HepG2 (cell line): ENCODE data around the gene FXYD6. TPM values are rescaled to one million over a fixed set of nuclear protein-coding genes. Genes with fewer than 3 reads are reported as not detected.

ENCODE experiments used
- ATAC-seq: fragments of 200-7000 bp; cut with Tn5 transposase; 3 replicates; pipeline ENCODE4 v1.9.1; 2020; ENCODE audit warnings: mild to moderate bottlenecking, moderate library complexity
- BruUV-seq: library from RNA; stranded (reverse); fragments of 400-500 nt; replicated peaks from 2 replicates; lab custom pipeline; 2021; lab: Mats Ljungman, UMichigan
- CTCF ChIA-PET: fragments of 300-600 bp; formaldehyde crosslinking; extraction: SDS; loops from one replicate; lab custom pipeline; 2021; ENCODE audit warnings: low total read pairs, inconsistent platforms, low intra/inter-chr PET ratio; lab: Yijun Ruan, JAX
- POLR2A ChIA-PET: fragments of 350-600 bp; sonication (Branson Sonifier 250); formaldehyde crosslinking; loops from one replicate; lab custom pipeline; 2020; ENCODE audit warnings: antibody characterized with exemption, inconsistent platforms; lab: Yijun Ruan, JAX
- DNase-seq: peaks from one replicate; pipeline ENCODE4 v3.0.0-alpha.2; 2015; ENCODE audit warnings: low spot score
- FAIRE-seq: peaks from 3 replicates; lab custom pipeline; 2011; peaks lifted over from hg19 to GRCh38; lab: Jason Lieb, UNC
- H2AFZ ChIP-seq: one replicate; pipeline ENCODE4 v1.6.1; 2011; ENCODE audit warnings: low read length, inconsistent platforms
- H3K27ac ChIP-seq: fragments of 300-600 bp; 3 replicates; pipeline ENCODE4 v1.8.0; 2011; ENCODE audit warnings: mixed run types, mild to moderate bottlenecking, mixed read lengths, low read length, inconsistent platforms; ENCODE audit not compliant: insufficient read depth; ENCODE audit errors: extremely low read length
- H3K27me3 ChIP-seq, 2 experiments: fragments of 200-600 bp in 1 of 2; 2 replicates in 1 of 2; 3 replicates in 1 of 2; pipeline versions ENCODE4 v1.6.0 to v1.8.0; 2011; ENCODE audit warnings: low read length in 2 of 2, mild to moderate bottlenecking in 2 of 2, moderate library complexity in 2 of 2, inconsistent platforms in 1 of 2; ENCODE audit not compliant: insufficient read depth in 2 of 2, control insufficient read depth in 1 of 2
- H3K36me3 ChIP-seq, 2 experiments: fragments of 200-600 bp in 1 of 2; replicated peaks in 1 of 2; 2 replicates in 1 of 2; 3 replicates in 1 of 2; pipeline versions ENCODE4 v1.5.1 to v1.8.0; 2011; ENCODE audit warnings: low read length in 2 of 2, inconsistent platforms in 1 of 2; ENCODE audit not compliant: insufficient read depth in 2 of 2, control insufficient read depth in 1 of 2
- H3K4me1 ChIP-seq: 2 replicates; pipeline ENCODE4 v1.5.1; 2012; ENCODE audit warnings: low read length, inconsistent platforms; ENCODE audit not compliant: insufficient read depth
- H3K4me2 ChIP-seq: 2 replicates; pipeline ENCODE4 v1.6.0; 2011; ENCODE audit warnings: low read depth, low read length, inconsistent platforms
- H3K4me3 ChIP-seq, 3 experiments: fragments of 200-600 bp in 1 of 3; sonication (generic), shearing (Covaris generic) in 1 of 3; replicated peaks in 1 of 3; 2 replicates each; pipeline ENCODE4 v1.5.1; 2011 to 2016; ENCODE audit warnings: low read length in 3 of 3, inconsistent platforms in 2 of 3, low read depth in 2 of 3, mild to moderate bottlenecking in 2 of 3, control low read depth in 1 of 3, mixed read lengths in 1 of 3; ENCODE audit not compliant: insufficient read depth in 1 of 3
- H3K79me2 ChIP-seq: one replicate; pipeline ENCODE4 v1.6.1; 2011; ENCODE audit warnings: low read length, inconsistent platforms; ENCODE audit not compliant: insufficient read depth
- H3K9ac ChIP-seq: 2 replicates; pipeline ENCODE4 v1.6.0; 2011; ENCODE audit warnings: mild to moderate bottlenecking, low read depth, low read length, inconsistent platforms; ENCODE audit not compliant: insufficient read depth
- H3K9me3 ChIP-seq: 2 replicates; pipeline ENCODE4 v1.5.1; 2012; ENCODE audit warnings: mild to moderate bottlenecking, low read length
- H4K20me1 ChIP-seq: 2 replicates; pipeline ENCODE4 v1.6.0; 2011; ENCODE audit warnings: inconsistent platforms, mild to moderate bottlenecking, low read length, moderate library complexity; ENCODE audit not compliant: insufficient read depth
- ATM ChIP-seq: fragments of 450-650 bp; IDR thresholded peaks from 2 replicates; pipeline ENCODE4 v1.7.1; 2017; ENCODE audit warnings: mild to moderate bottlenecking, borderline replicate concordance
- DNMT1 ChIP-seq: sonication (generic); formaldehyde crosslinking; IDR thresholded peaks from 2 replicates; pipeline ENCODE4 v1.5.1; 2020; ENCODE audit warnings: mild to moderate bottlenecking, missing genetic modification reagents
- EHMT2 ChIP-seq: fragments of 200-600 bp; sonication (generic); IDR thresholded peaks from 2 replicates; pipeline ENCODE4 v1.7.0; 2017; ENCODE audit warnings: antibody characterized with exemption, low read depth, low read length, borderline replicate concordance
- GABPB1 ChIP-seq: IDR thresholded peaks from 2 replicates; pipeline ENCODE4 v1.6.1; 2016; ENCODE audit warnings: mild to moderate bottlenecking, missing genetic modification reagents, moderate library complexity, missing compliant biosample characterization
- ISL2 ChIP-seq: sonication (generic); formaldehyde crosslinking; IDR thresholded peaks from 2 replicates; pipeline ENCODE4 v1.5.0; 2020; ENCODE audit warnings: missing genetic modification reagents
- KDM5B ChIP-seq: sonication (generic); formaldehyde crosslinking; IDR thresholded peaks from 2 replicates; pipeline ENCODE4 v1.4.0; 2020; ENCODE audit warnings: missing genetic modification reagents, mild to moderate bottlenecking, borderline replicate concordance
- KMT2B ChIP-seq: IDR thresholded peaks from 2 replicates; pipeline ENCODE4 v1.6.1; 2016; ENCODE audit warnings: missing genetic modification reagents, missing compliant biosample characterization
- MED13 ChIP-seq: sonication (generic); formaldehyde crosslinking; IDR thresholded peaks from 2 replicates; pipeline ENCODE4 v1.5.0; 2020; ENCODE audit warnings: missing genetic modification reagents
- MYNN ChIP-seq: sonication (generic); formaldehyde crosslinking; IDR thresholded peaks from 2 replicates; pipeline ENCODE4 v1.4.0; 2020; ENCODE audit warnings: mild to moderate bottlenecking, low read depth, missing genetic modification reagents
- NFYC ChIP-seq: IDR thresholded peaks from 2 replicates; pipeline ENCODE4 v1.6.1; 2016; ENCODE audit warnings: missing genetic modification reagents, missing compliant biosample characterization
- RBAK ChIP-seq: sonication (generic); formaldehyde crosslinking; IDR thresholded peaks from 2 replicates; pipeline ENCODE4 v1.5.1; 2020; ENCODE audit warnings: mild to moderate bottlenecking, missing genetic modification reagents
- SIN3B ChIP-seq: fragments of 150-350 bp; IDR thresholded peaks from 2 replicates; pipeline ENCODE4 v1.6.1; 2014; ENCODE audit warnings: low read length
- SP4 ChIP-seq: sonication (generic); formaldehyde crosslinking; IDR thresholded peaks from 2 replicates; pipeline ENCODE4 v1.8.1; 2023; ENCODE audit warnings: mild to moderate bottlenecking, missing genetic modification reagents
- TAF1 ChIP-seq: sonication (generic); formaldehyde crosslinking; IDR thresholded peaks from 2 replicates; pipeline ENCODE4 v1.4.0; 2020; ENCODE audit warnings: missing genetic modification reagents
- THAP8 ChIP-seq: sonication (generic); formaldehyde crosslinking; IDR thresholded peaks from 2 replicates; pipeline ENCODE4 v1.5.1; 2020; ENCODE audit warnings: missing genetic modification reagents, mild to moderate bottlenecking, borderline replicate concordance
- THAP9 ChIP-seq: sonication (generic); formaldehyde crosslinking; IDR thresholded peaks from 2 replicates; pipeline ENCODE4; 2020; ENCODE audit warnings: missing genetic modification reagents, mild to moderate bottlenecking, borderline replicate concordance
- THRA ChIP-seq: sonication (generic); formaldehyde crosslinking; IDR thresholded peaks from 2 replicates; pipeline ENCODE4 v1.4.0; 2020; ENCODE audit warnings: missing genetic modification reagents, borderline replicate concordance
- TRAFD1 ChIP-seq: sonication (generic); formaldehyde crosslinking; IDR thresholded peaks from 2 replicates; pipeline ENCODE4 v1.5.1; 2020; ENCODE audit warnings: missing genetic modification reagents, mild to moderate bottlenecking, borderline replicate concordance
- ZNF543 ChIP-seq: sonication (generic); formaldehyde crosslinking; IDR thresholded peaks from 2 replicates; pipeline ENCODE4 v1.4.0; 2020; ENCODE audit warnings: mild to moderate bottlenecking, missing genetic modification reagents
- ZNF737 ChIP-seq: sonication (generic); formaldehyde crosslinking; IDR thresholded peaks from 2 replicates; pipeline ENCODE4 v1.5.0; 2020; ENCODE audit warnings: missing genetic modification reagents, mild to moderate bottlenecking, borderline replicate concordance
- WGBS: methylation state at CpG from one replicate; pipeline ENCODE4 v1.1.6; 2017; ENCODE audit warnings: low lambda C conversion rate; 5-methylcytosine and 5-hydroxymethylcytosine counted together
- in situ Hi-C: cut with HindIII; loops from 2 replicates; pipeline ENCODE4 v1.10.0; 2017; ENCODE audit warnings: low pct_unique_long_range_greater_than_20kb; ENCODE audit not compliant: extremely low pct_ligation_motif_present
- intact Hi-C: fragments of 100-400 bp; cut with micrococcal nuclease; formaldehyde crosslinking; loops from one replicate; pipeline ENCODE4 v1.10.0; 2022; ENCODE audit not compliant: unreplicated experiment
- polyA plus RNA-seq, 8 experiments: library from polyadenylated mRNA; depleted of rRNA in 3 of 8; stranded (reverse) in 7 of 8; unstranded in 1 of 8; fragments of >200 nt; fragmentation: Illumina TruSeq in 4 of 8; extraction: Trizol in 4 of 8; gene quantifications; 2 replicates each; pipeline versions ENCODE4 v1.2.1 to v1.2.3, GENCODE V29; 2011 to 2016; ENCODE audit warnings: low read depth in 4 of 8, missing spikeins in 1 of 8, mixed read lengths in 1 of 8; ENCODE audit not compliant: insufficient read depth in 1 of 8
- total RNA-seq, 5 experiments: library from RNA; depleted of rRNA; stranded (reverse); fragments of >200 nt; fragmentation: Illumina TruSeq; extraction: Trizol; gene quantifications; 2 replicates each; pipeline ENCODE4 v1.2.3, GENCODE V29; 2016; ENCODE audit warnings: low read depth in 1 of 5

FXYD6 gene
- total and polyA plus RNA-seq, 2 of the 13 experiments (the other 11 are each of a cell fraction or from before 2014, with no cell fraction given): not detected

- TF ChIP-seq THAP9 (CRISPR knock-in tag) (no peak), DNMT1 (no peak), TAF1 (CRISPR knock-in tag) (no peak), MED13 (no peak), NFYC (CRISPR knock-in tag) (no peak), RBAK (no peak)
Observed at GRCh38 chr11:117868088-117868487, 8.4 kb downstream of the FXYD6 start (continued).

GRCh38 chr11:117866526-117866925, 9.9 kb downstream of the FXYD6 start:
- Histone ChIP-seq H3K79me2 (no peaks in the 10 kb centered on the region), H3K9ac (no peak overlapping the region), H3K9me3 (no peaks in the 10 kb centered on the region), H2AFZ (no peak overlapping the region), H3K4me2 (no peak overlapping the region), H3K4me3 (no peak overlapping the region), H3K4me1 (no peaks in the 10 kb centered on the region), H3K27ac (no peak overlapping the region), H4K20me1 (no peaks in the 10 kb centered on the region), H3K36me3 (no peaks in the 10 kb centered on the region), H3K27me3 (peaks cover 3 to 62% of the 10 kb centered on the region in 2 experiments; a peak in 4 of 5 replicates)
- no peak for FAIRE-seq
- DNase-seq: no peak
- intact Hi-C loops: no loop called here
- no TSS peak for BruUV-seq
- WGBS: 5% methylated on average over 4 of the region's 5 CpGs
- ChIA-PET POLR2A (no interaction called here), CTCF (no interaction called here)
- in situ Hi-C loops: no loop called here
- no peak; the same call in 2 of the 3 replicates for ATAC-seq
- TF ChIP-seq KMT2B (CRISPR knock-in tag) (no peak), THAP8 (no peak), MYNN (no peak), ISL2 (CRISPR knock-in tag) (no peak), ZNF543 (CRISPR knock-in tag) (no peak), THRA (CRISPR knock-in tag) (no peak), TRAFD1 (CRISPR knock-in tag) (no peak), SIN3B (no peak), KDM5B (CRISPR knock-in tag) (no peak), ZNF737 (CRISPR knock-in tag) (no peak), SP4 (CRISPR knock-in tag) (no peak), ATM (no peak), EHMT2 (no peak), GABPB1 (CRISPR knock-in tag) (no peak)
